H9 (cell line): ENCODE data around the gene PDCL3. TPM values are rescaled to one million over a fixed set of nuclear protein-coding genes. Genes with fewer than 3 reads are reported as not detected.

Source experiments
- DNase-seq: peaks from one replicate; pipeline ENCODE4 v3.0.0-alpha.2; 2017
- H2AFZ ChIP-seq: one replicate; pipeline ENCODE4 v1.6.1; 2013; ENCODE audit warnings: mild to moderate bottlenecking, low read length, control low read depth, moderate library complexity
- H2AK5ac ChIP-seq: 2 replicates; pipeline ENCODE4 v1.6.1; 2013; ENCODE audit warnings: low read length, control low read depth, mixed read lengths; ENCODE audit not compliant: insufficient read length
- H2BK120ac ChIP-seq: one replicate; pipeline ENCODE4 v1.6.1; 2013; ENCODE audit warnings: low read depth, mild to moderate bottlenecking, low read length, control low read depth, inconsistent platforms; ENCODE audit not compliant: poor library complexity, severe bottlenecking
- H2BK12ac ChIP-seq: 2 replicates; pipeline ENCODE4 v1.6.1; 2013; ENCODE audit warnings: low read length, control low read depth, mixed read lengths, low read depth; ENCODE audit not compliant: insufficient read length
- H2BK15ac ChIP-seq: 2 replicates; pipeline ENCODE4 v1.6.1; 2013; ENCODE audit warnings: low read depth, low read length, control low read depth
- H2BK20ac ChIP-seq: one replicate; pipeline ENCODE4 v1.6.1; 2013; ENCODE audit warnings: low read depth, mild to moderate bottlenecking, low read length, control low read depth, inconsistent platforms; ENCODE audit not compliant: poor library complexity, severe bottlenecking
- H2BK5ac ChIP-seq: 2 replicates; pipeline ENCODE4 v1.6.1; 2013; ENCODE audit warnings: low read length, control low read depth, mixed read lengths; ENCODE audit not compliant: insufficient read length
- H3K14ac ChIP-seq: 2 replicates; pipeline ENCODE4 v1.6.1; 2013; ENCODE audit warnings: low read length, control low read depth; ENCODE audit not compliant: insufficient read depth
- H3K18ac ChIP-seq: 2 replicates; pipeline ENCODE4 v1.6.1; 2013; ENCODE audit warnings: low read depth, mild to moderate bottlenecking, mixed read lengths, low read length, control low read depth; ENCODE audit not compliant: insufficient read length
- H3K23ac ChIP-seq: 2 replicates; pipeline ENCODE4 v1.6.1; 2013; ENCODE audit warnings: low read length, control low read depth, mixed read lengths, low read depth; ENCODE audit not compliant: insufficient read length
- H3K23me2 ChIP-seq: 2 replicates; pipeline ENCODE4 v1.6.1; 2013; ENCODE audit warnings: low read depth, mild to moderate bottlenecking, mixed read lengths, low read length, control low read depth; ENCODE audit not compliant: insufficient read length, poor library complexity, severe bottlenecking
- H3K27ac ChIP-seq: 2 replicates; pipeline ENCODE4 v1.5.1; 2013; ENCODE audit warnings: low read length, control low read depth, mixed read lengths, low read depth; ENCODE audit not compliant: insufficient read length
- H3K27me3 ChIP-seq: 2 replicates; pipeline ENCODE4 v1.6.1; 2013; ENCODE audit warnings: low read length, control low read depth, inconsistent platforms; ENCODE audit not compliant: insufficient read depth
- H3K4ac ChIP-seq: 2 replicates; pipeline ENCODE4 v1.6.1; 2013; ENCODE audit warnings: low read depth, mild to moderate bottlenecking, control low read depth, inconsistent platforms, low read length, moderate library complexity
- H3K4me1 ChIP-seq: 2 replicates; pipeline ENCODE4 v1.6.1; 2013; ENCODE audit warnings: low read length, control low read depth, inconsistent platforms; ENCODE audit not compliant: insufficient read depth
- H3K4me2 ChIP-seq: 2 replicates; pipeline ENCODE4 v1.6.1; 2013; ENCODE audit warnings: low read length, control low read depth, mixed read lengths; ENCODE audit not compliant: insufficient read length, insufficient read depth
- H3K56ac ChIP-seq: 2 replicates; pipeline ENCODE4 v1.6.1; 2013; ENCODE audit warnings: low read depth, mild to moderate bottlenecking, mixed read lengths, low read length, control low read depth; ENCODE audit not compliant: insufficient read length
- H3K79me1 ChIP-seq: 2 replicates; pipeline ENCODE4 v1.6.1; 2013; ENCODE audit warnings: low read depth, mild to moderate bottlenecking, moderate library complexity, low read length, control low read depth, inconsistent platforms; ENCODE audit not compliant: insufficient read depth, poor library complexity, severe bottlenecking
- H3K79me2 ChIP-seq: 2 replicates; pipeline ENCODE4 v1.6.1; 2013; ENCODE audit warnings: low read length, control low read depth, inconsistent platforms; ENCODE audit not compliant: insufficient read depth
- H3K9ac ChIP-seq: 2 replicates; pipeline ENCODE4 v1.6.1; 2013; ENCODE audit warnings: low read length, control low read depth, mixed read lengths; ENCODE audit not compliant: insufficient read length; ENCODE audit errors: extremely low read depth
- H3K9me3 ChIP-seq: one replicate; pipeline ENCODE4 v1.6.1; 2013; ENCODE audit warnings: low read depth, low read length, inconsistent platforms; ENCODE audit not compliant: control insufficient read depth
- H3T11ph ChIP-seq: one replicate; pipeline ENCODE4 v1.6.1; 2013; ENCODE audit warnings: mild to moderate bottlenecking, low read length, control low read depth, inconsistent platforms
- H4K20me1 ChIP-seq: one replicate; pipeline ENCODE4 v1.6.1; 2013; ENCODE audit not compliant: control insufficient read depth, insufficient read length, insufficient read depth
- H4K5ac ChIP-seq: 2 replicates; pipeline ENCODE4 v1.6.1; 2013; ENCODE audit warnings: low read depth, mild to moderate bottlenecking, mixed read lengths, low read length, control low read depth; ENCODE audit not compliant: insufficient read length
- H4K8ac ChIP-seq: replicated peaks from 2 replicates; pipeline ENCODE4 v1.6.1; 2013; ENCODE audit warnings: low read length, control low read depth, mixed read lengths, low read depth; ENCODE audit not compliant: insufficient read length
- H4K91ac ChIP-seq: 2 replicates; pipeline ENCODE4 v1.6.1; 2013; ENCODE audit warnings: low read depth, mild to moderate bottlenecking, moderate library complexity, mixed read lengths, low read length, control low read depth; ENCODE audit not compliant: insufficient read length
- H3K27ac Mint-ChIP-seq, 3 experiments: 2 replicates in 2 of 3; 3 replicates in 1 of 3; pipeline ENCODE4 v1.8.0; 2020 to 2021; ENCODE audit warnings: mixed read lengths in 3 of 3, mild to moderate bottlenecking in 1 of 3, moderate library complexity in 1 of 3
- H3K27me3 Mint-ChIP-seq: 2 replicates; pipeline ENCODE4 v1.8.0; 2021; ENCODE audit warnings: low read depth, mild to moderate bottlenecking, moderate library complexity, mixed read lengths
- H3K36me3 Mint-ChIP-seq, 3 experiments: 2 replicates in 2 of 3; 3 replicates in 1 of 3; pipeline ENCODE4 v1.8.0; 2020 to 2021; ENCODE audit warnings: low read depth in 3 of 3, mixed read lengths in 3 of 3; ENCODE audit not compliant: insufficient read depth in 1 of 3
- H3K4me1 Mint-ChIP-seq, 2 experiments: 2 replicates each; pipeline ENCODE4 v1.8.0; 2020; ENCODE audit warnings: mixed read lengths in 2 of 2
- H3K4me3 Mint-ChIP-seq, 2 experiments: 2 replicates in 1 of 2; 3 replicates in 1 of 2; pipeline ENCODE4 v1.8.0; 2020 to 2021; ENCODE audit warnings: mild to moderate bottlenecking in 2 of 2, mixed read lengths in 2 of 2, moderate library complexity in 1 of 2
- H3K9me3 Mint-ChIP-seq, 2 experiments: 2 replicates in 1 of 2; 3 replicates in 1 of 2; pipeline ENCODE4 v1.8.0; 2020; ENCODE audit warnings: mild to moderate bottlenecking in 2 of 2, mixed read lengths in 2 of 2, moderate library complexity in 1 of 2
- CTCF ChIP-seq: fragments of 200-600 bp; sonication (generic); conservative IDR thresholded peaks from 3 replicates; pipeline ENCODE4 v1.8.0; 2021; ENCODE audit warnings: antibody characterized with exemption, mild to moderate bottlenecking
- WGBS: extraction: QIAGEN DNeasy Blood & Tissue Kit; methylation state at CpG from one replicate; pipeline ENCODE4 v1.1.7; 2013; ENCODE audit warnings: missing lambda C conversion rate, low lambda C conversion rate, mixed read lengths; ENCODE audit not compliant: insufficient read length; ENCODE audit errors: extremely low coverage; 5-methylcytosine and 5-hydroxymethylcytosine counted together
- total RNA-seq: library from RNA; stranded (reverse); gene quantifications from 2 replicates; pipeline ENCODE4 v1.2.1, GENCODE V29; 2021

Gene PDCL3
- total RNA-seq, 1 experiment from 2014 or later = 39.4 TPM

- H4K91ac ChIP-seq = no peak overlapping the region
- H2BK20ac ChIP-seq = no peak overlapping the region
- no peak overlapping the region for H2AK5ac ChIP-seq
- WGBS = no CpG with 5 or more reads among the region's 24 CpGs
- Mint-ChIP-seq H3K27ac (no peak overlapping the region), H3K27me3 (no peaks in the 10 kb centered on the region), H3K9me3 (no peaks in the 10 kb centered on the region), H3K36me3 (no peaks in the 10 kb centered on the region), H3K4me3 (no peak overlapping the region), H3K4me1 (peaks cover 2 to 8% of the 10 kb centered on the region in 2 experiments; a peak in 3 of 4 replicates)
- no peak overlapping the region for H4K8ac ChIP-seq
- H2AFZ ChIP-seq = no peak overlapping the region
- no peak overlapping the region for H3K27ac ChIP-seq
- no peak overlapping the region for H3K9ac ChIP-seq
- no peak overlapping the region for H3T11ph ChIP-seq
- H4K5ac ChIP-seq = no peak overlapping the region
- no peak overlapping the region for H3K4ac ChIP-seq
- no peaks in the 10 kb centered on the region for H3K79me2 ChIP-seq
- no peaks in the 10 kb centered on the region for H3K9me3 ChIP-seq
- H3K18ac ChIP-seq = no peak overlapping the region
- H2BK120ac ChIP-seq = no peak overlapping the region
- no peak overlapping the region for H3K23ac ChIP-seq
- H3K4me2 ChIP-seq = no peak overlapping the region
- H2BK15ac ChIP-seq = no peak overlapping the region
- DNase-seq = no peak
- H2BK12ac ChIP-seq = no peak overlapping the region
- H3K79me1 ChIP-seq = no peaks in the 10 kb centered on the region
- H3K23me2 ChIP-seq = peaks cover 2% of the 10 kb centered on the region
- H2BK5ac ChIP-seq = no peak overlapping the region
- no peaks in the 10 kb centered on the region for H4K20me1 ChIP-seq
- no peak overlapping the region for H3K14ac ChIP-seq
- TF ChIP-seq CTCF = no peak
- H3K27me3 ChIP-seq = no peaks in the 10 kb centered on the region
- no peaks in the 10 kb centered on the region for H3K4me1 ChIP-seq
- no peak overlapping the region for H3K56ac ChIP-seq
Observed at GRCh38 chr2:100611079-100612029, 48.6 kb downstream of the PDCL3 start.
